Measurements from ENCODE around the gene SH2D1A. TPM values are rescaled to one million over a fixed set of nuclear protein-coding genes. Genes with fewer than 3 reads are reported as not detected.
"Not testable (repeated sequence)": the region's sequence is repeated elsewhere in the genome, so short reads cannot be mapped to it uniquely, and the experiment has no call there.

SH2D1A gene
- total RNA-seq, result 218 TPM
- 81.1 TPM for polyA plus RNA-seq
- long read RNA-seq, donor 1, transcript SH2D1A-202 (4 exons, 2,450 nt), result major isoform, 35 of 36 reads
- long read RNA-seq, donor 1, partial matches to known transcripts, result 0 of 36 reads
- long read RNA-seq, donor 1, other reads (novel, unspliced or antisense), result 0 of 36 reads
- long read RNA-seq, donor 2, transcript SH2D1A-202 (4 exons, 2,450 nt), result major isoform, 349 of 570 reads
- long read RNA-seq, donor 2, transcript SH2D1A-201 (4 exons, 593 nt), result minor isoform, 11 of 570 reads
- long read RNA-seq, donor 2, partial matches to known transcripts, result 174 of 570 reads
- long read RNA-seq, donor 2, other reads (novel, unspliced or antisense), result 34 of 570 reads
- long read RNA-seq, donor 3, transcript SH2D1A-202 (4 exons, 2,450 nt), result major isoform, 334 of 612 reads
- long read RNA-seq, donor 3, transcript SH2D1A-201 (4 exons, 593 nt), result minor isoform, 10 of 612 reads
- long read RNA-seq, donor 3, partial matches to known transcripts, result 240 of 612 reads
- long read RNA-seq, donor 3, other reads (novel, unspliced or antisense), result 27 of 612 reads
- long read RNA-seq, donor 4, transcript SH2D1A-202 (4 exons, 2,450 nt), result major isoform, 72 of 99 reads
- long read RNA-seq, donor 4, partial matches to known transcripts, result 17 of 99 reads
- long read RNA-seq, donor 4, other reads (novel, unspliced or antisense), result 7 of 99 reads
- long read RNA-seq, donor 5, transcript SH2D1A-202 (4 exons, 2,450 nt), result major isoform, 288 of 397 reads
- long read RNA-seq, donor 5, transcript SH2D1A-201 (4 exons, 593 nt), result minor isoform, 7 of 397 reads
- long read RNA-seq, donor 5, partial matches to known transcripts, result 72 of 397 reads
- long read RNA-seq, donor 5, other reads (novel, unspliced or antisense), result 29 of 397 reads
- long read RNA-seq, donor 6, transcript SH2D1A-202 (4 exons, 2,450 nt), result major isoform, 182 of 230 reads
- long read RNA-seq, donor 6, partial matches to known transcripts, result 30 of 230 reads
- long read RNA-seq, donor 6, other reads (novel, unspliced or antisense), result 15 of 230 reads
- long read RNA-seq, donor 7, transcript SH2D1A-201 (4 exons, 593 nt), result minor isoform, 8 of 557 reads
- long read RNA-seq, donor 7, transcript SH2D1A-202 (4 exons, 2,450 nt), result major isoform, 317 of 557 reads
- long read RNA-seq, donor 7, partial matches to known transcripts, result 211 of 557 reads
- long read RNA-seq, donor 7, other reads (novel, unspliced or antisense), result 18 of 557 reads
- long read RNA-seq, donor 8, transcript SH2D1A-202 (4 exons, 2,450 nt), result major isoform, 76 of 79 reads
- long read RNA-seq, donor 8, partial matches to known transcripts, result 0 of 79 reads
- long read RNA-seq, donor 8, other reads (novel, unspliced or antisense), result 0 of 79 reads
- long read RNA-seq, donor 9, transcript SH2D1A-202 (4 exons, 2,450 nt), result major isoform, 152 of 203 reads
- long read RNA-seq, donor 9, transcript SH2D1A-201 (4 exons, 593 nt), result minor isoform, 10 of 203 reads
- long read RNA-seq, donor 9, partial matches to known transcripts, result 34 of 203 reads
- long read RNA-seq, donor 9, other reads (novel, unspliced or antisense), result 7 of 203 reads
- long read RNA-seq, donor 10, transcript SH2D1A-202 (4 exons, 2,450 nt), result major isoform, 148 of 186 reads
- long read RNA-seq, donor 10, partial matches to known transcripts, result 24 of 186 reads
- long read RNA-seq, donor 10, other reads (novel, unspliced or antisense), result 10 of 186 reads

DNA sequence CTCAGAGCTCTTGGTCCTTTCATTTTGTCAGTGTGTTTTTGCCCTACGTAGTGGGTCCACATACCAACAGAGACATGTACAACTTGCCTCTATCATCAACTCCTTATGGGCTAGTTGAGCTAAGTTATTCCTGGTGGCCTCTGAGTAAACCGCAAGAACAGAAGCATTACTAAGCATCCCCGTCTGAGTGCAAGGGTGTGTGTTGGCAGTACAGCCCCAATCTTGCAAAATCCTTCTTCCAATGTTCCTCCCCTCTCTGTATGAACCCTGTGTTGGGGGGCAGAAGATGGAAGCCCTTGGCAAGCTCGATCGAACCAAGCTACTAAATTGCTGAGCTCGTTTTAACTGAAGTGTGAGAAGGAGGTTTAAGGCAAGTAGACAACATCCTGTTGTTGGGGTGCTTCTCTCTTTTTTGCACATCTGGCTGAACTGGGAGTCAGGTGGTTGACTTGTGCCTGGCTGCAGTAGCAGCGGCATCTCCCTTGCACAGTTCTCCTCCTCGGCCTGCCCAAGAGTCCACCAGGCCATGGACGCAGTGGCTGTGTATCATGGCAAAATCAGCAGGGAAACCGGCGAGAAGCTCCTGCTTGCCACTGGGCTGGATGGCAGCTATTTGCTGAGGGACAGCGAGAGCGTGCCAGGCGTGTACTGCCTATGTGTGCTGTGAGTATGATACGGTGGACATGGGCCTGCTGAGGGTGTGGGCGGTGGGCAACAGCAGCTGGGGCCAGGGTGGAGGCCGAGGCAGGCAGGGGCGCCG is at the start of gene SH2D1A:
Gene SH2D1A (plus strand): TSS at position 447 of the 760 bp plus-strand sequence. CDS start 80 bp downstream, at position 527.
- Histone ChIP-seq H3K4me3 (ENCODE audit: low read length in 2 of 2) (peak within 1 kb of the TSS; percentile 73 to 76), H3K27ac (ENCODE audit: low read depth in 1 of 2, low read length in 1 of 2) (peak within 1 kb of the TSS; percentile 87 to 93), H3K27me3 (ENCODE audit: control insufficient read depth in 2 of 2, insufficient read depth in 1 of 2, low read length in 1 of 2) (no peaks in the 10 kb centered on the region), H3K36me3 (ENCODE audit: control insufficient read depth in 2 of 2, insufficient read depth in 2 of 2, low read length in 1 of 2) (no peaks in the 10 kb centered on the region), H3K9me3 (ENCODE audit: control insufficient read depth in 2 of 2, insufficient read depth in 1 of 2, low read length in 1 of 2) (peaks cover 0 to 3% of the 10 kb centered on the region in 2 donors), H3K4me1 (ENCODE audit: control insufficient read depth in 2 of 2, insufficient read depth in 2 of 2, low read length in 2 of 2) (peaks cover 10 to 36% of the 10 kb centered on the region in 2 donors)
- WGBS, result 19% methylated on average over 19 of the region's 19 CpGs
- DNase-seq (ENCODE audit: low read depth in 6 of 9, low spot score in 9 of 9), result peak in 6 of 9 donors; percentile 49 to 87 (median 72)

GRCh38 chrX:124299323-124299722 is 47.0 kb upstream of the SH2D1A start:
- WGBS, result 97% methylated on average over 4 of the region's 4 CpGs
- DNase-seq (ENCODE audit: low read depth in 6 of 9, low spot score in 9 of 9); H3K36me3 ChIP-seq (ENCODE audit: control insufficient read depth in 2 of 2, insufficient read depth in 2 of 2, low read length in 1 of 2): not testable (repeated sequence)

DNA sequence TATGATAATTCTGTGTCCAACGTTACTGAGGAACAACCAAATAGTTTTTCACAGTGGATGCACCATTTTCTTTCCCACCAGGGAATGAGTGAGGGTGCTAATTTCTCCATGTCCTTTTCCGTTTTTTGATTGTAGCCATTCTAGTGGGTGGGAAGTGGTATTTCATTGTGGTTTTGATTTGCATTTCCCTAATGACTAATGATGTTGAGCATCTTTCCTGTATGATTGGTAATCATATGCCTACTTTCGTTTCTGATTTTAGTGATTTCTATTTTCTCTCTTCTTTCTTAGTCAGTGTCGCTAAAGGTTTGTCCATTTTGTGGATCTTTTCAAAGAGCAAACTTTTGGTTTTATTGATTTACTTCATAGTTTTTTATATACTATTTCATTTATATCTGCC is 46.0 kb upstream of the SH2D1A start:
- no peak for DNase-seq (ENCODE audit: low read depth in 6 of 9, low spot score in 9 of 9)
- Histone ChIP-seq H3K36me3 (ENCODE audit: control insufficient read depth in 2 of 2, insufficient read depth in 2 of 2, low read length in 1 of 2) (no peaks in the 10 kb centered on the region), H3K4me3 (ENCODE audit: low read length in 2 of 2) (no peak overlapping the region), H3K27ac (ENCODE audit: low read depth in 1 of 2, low read length in 1 of 2) (no peak overlapping the region), H3K4me1 (ENCODE audit: control insufficient read depth in 2 of 2, insufficient read depth in 2 of 2, low read length in 2 of 2) (no peaks in the 10 kb centered on the region), H3K27me3 (ENCODE audit: control insufficient read depth in 2 of 2, insufficient read depth in 1 of 2, low read length in 1 of 2) (no peaks in the 10 kb centered on the region), H3K9me3 (ENCODE audit: control insufficient read depth in 2 of 2, insufficient read depth in 1 of 2, low read length in 1 of 2) (no peaks in the 10 kb centered on the region)
- 91% methylated on average over 4 of the region's 4 CpGs for WGBS

More at GRCh38 chrX:124299323-124299722, 47.0 kb upstream of the SH2D1A start:
- H3K4me1 ChIP-seq (ENCODE audit: control insufficient read depth in 2 of 2, insufficient read depth in 2 of 2, low read length in 2 of 2); H3K4me3 ChIP-seq (ENCODE audit: low read length in 2 of 2); H3K9me3 ChIP-seq (ENCODE audit: control insufficient read depth in 2 of 2, insufficient read depth in 1 of 2, low read length in 1 of 2); H3K27ac ChIP-seq (ENCODE audit: low read depth in 1 of 2, low read length in 1 of 2); H3K27me3 ChIP-seq (ENCODE audit: control insufficient read depth in 2 of 2, insufficient read depth in 1 of 2, low read length in 1 of 2): not testable (repeated sequence)

GRCh38 chrX:124307253-124307907 is 39.0 kb upstream of the SH2D1A start:
- Histone ChIP-seq H3K27ac (ENCODE audit: low read depth in 1 of 2, low read length in 1 of 2) (no peak overlapping the region), H3K36me3 (ENCODE audit: control insufficient read depth in 2 of 2, insufficient read depth in 2 of 2, low read length in 1 of 2) (no peaks in the 10 kb centered on the region), H3K4me3 (ENCODE audit: low read length in 2 of 2) (no peak overlapping the region), H3K27me3 (ENCODE audit: control insufficient read depth in 2 of 2, insufficient read depth in 1 of 2, low read length in 1 of 2) (no peaks in the 10 kb centered on the region), H3K9me3 (ENCODE audit: control insufficient read depth in 2 of 2, insufficient read depth in 1 of 2, low read length in 1 of 2) (no peaks in the 10 kb centered on the region), H3K4me1 (ENCODE audit: control insufficient read depth in 2 of 2, insufficient read depth in 2 of 2, low read length in 2 of 2) (no peaks in the 10 kb centered on the region)
- WGBS, result 94% methylated on average over 2 of the region's 2 CpGs
- no peak for DNase-seq (ENCODE audit: low read depth in 6 of 9, low spot score in 9 of 9)

DNA sequence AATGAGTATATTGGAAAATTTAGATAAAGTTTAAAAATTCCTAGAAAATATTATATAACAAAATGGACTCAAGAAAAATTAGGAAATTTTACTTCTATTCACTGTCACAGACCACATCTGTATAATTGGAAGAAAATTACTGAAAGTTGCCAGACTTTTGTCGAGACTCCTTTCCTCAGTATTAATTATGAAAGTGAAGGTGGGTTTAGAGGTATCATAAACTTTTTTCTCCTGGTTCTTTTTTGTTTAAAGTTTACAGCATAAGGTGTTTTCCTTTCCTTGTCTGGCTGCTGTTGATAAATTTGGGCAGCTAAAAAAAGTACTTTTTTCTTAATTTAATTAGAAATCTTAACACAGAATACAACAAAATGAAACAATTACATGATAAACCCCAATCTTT is 20.6 kb upstream of the SH2D1A start:
- Histone ChIP-seq H3K4me1 (ENCODE audit: control insufficient read depth in 2 of 2, insufficient read depth in 2 of 2, low read length in 2 of 2) (no peaks in the 10 kb centered on the region), H3K9me3 (ENCODE audit: control insufficient read depth in 2 of 2, insufficient read depth in 1 of 2, low read length in 1 of 2) (no peaks in the 10 kb centered on the region), H3K4me3 (ENCODE audit: low read length in 2 of 2) (no peak overlapping the region), H3K27ac (ENCODE audit: low read depth in 1 of 2, low read length in 1 of 2) (no peak overlapping the region), H3K36me3 (ENCODE audit: control insufficient read depth in 2 of 2, insufficient read depth in 2 of 2, low read length in 1 of 2) (no peaks in the 10 kb centered on the region), H3K27me3 (ENCODE audit: control insufficient read depth in 2 of 2, insufficient read depth in 1 of 2, low read length in 1 of 2) (no peaks in the 10 kb centered on the region)
- DNase-seq (ENCODE audit: low read depth in 6 of 9, low spot score in 9 of 9), result no peak
- WGBS, result 46% methylated on average over 1 of the region's 1 CpG

DNA sequence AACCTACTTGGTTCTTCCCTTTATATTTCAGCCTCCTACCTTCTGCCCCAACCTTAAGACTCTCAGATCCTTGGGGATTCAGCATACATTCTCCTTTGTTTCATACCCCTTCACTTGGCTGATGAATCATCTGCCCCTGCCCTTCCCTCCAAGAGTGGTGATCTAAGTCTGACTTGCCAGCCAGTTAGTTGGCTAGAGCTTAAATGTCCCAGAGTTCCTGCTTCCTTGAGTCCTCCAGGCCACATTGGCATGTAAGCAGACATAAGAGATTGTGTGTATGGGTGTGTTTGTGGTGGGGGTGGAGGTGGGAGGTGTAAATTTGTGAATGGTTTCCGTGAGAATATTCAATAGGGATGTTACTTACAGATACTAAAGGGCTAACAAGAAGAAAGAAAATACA is 17.6 kb upstream of the SH2D1A start:
- Histone ChIP-seq H3K36me3 (ENCODE audit: control insufficient read depth in 2 of 2, insufficient read depth in 2 of 2, low read length in 1 of 2) (no peaks in the 10 kb centered on the region), H3K4me1 (ENCODE audit: control insufficient read depth in 2 of 2, insufficient read depth in 2 of 2, low read length in 2 of 2) (peaks cover 0 to 6% of the 10 kb centered on the region in 2 donors), H3K27me3 (ENCODE audit: control insufficient read depth in 2 of 2, insufficient read depth in 1 of 2, low read length in 1 of 2) (no peaks in the 10 kb centered on the region), H3K27ac (ENCODE audit: low read depth in 1 of 2, low read length in 1 of 2) (no peak overlapping the region), H3K9me3 (ENCODE audit: control insufficient read depth in 2 of 2, insufficient read depth in 1 of 2, low read length in 1 of 2) (peaks cover 0 to 8% of the 10 kb centered on the region in 2 donors), H3K4me3 (ENCODE audit: low read length in 2 of 2) (no peak overlapping the region)
- WGBS, result 100% methylated on average over 1 of the region's 1 CpG
- DNase-seq (ENCODE audit: low read depth in 6 of 9, low spot score in 9 of 9), result no peak

- no peak for DNase-seq (ENCODE audit: low read depth in 6 of 9, low spot score in 9 of 9)
- Histone ChIP-seq H3K9me3 (ENCODE audit: control insufficient read depth in 2 of 2, insufficient read depth in 1 of 2, low read length in 1 of 2) (peaks cover 0 to 8% of the 10 kb centered on the region in 2 donors), H3K4me3 (ENCODE audit: low read length in 2 of 2) (no peak within 1 kb of the TSS), H3K27ac (ENCODE audit: low read depth in 1 of 2, low read length in 1 of 2) (no peak within 1 kb of the TSS), H3K4me1 (ENCODE audit: control insufficient read depth in 2 of 2, insufficient read depth in 2 of 2, low read length in 2 of 2) (peaks cover 3 to 19% of the 10 kb centered on the region in 2 donors), H3K36me3 (ENCODE audit: control insufficient read depth in 2 of 2, insufficient read depth in 2 of 2, low read length in 1 of 2) (no peaks in the 10 kb centered on the region), H3K27me3 (ENCODE audit: control insufficient read depth in 2 of 2, insufficient read depth in 1 of 2, low read length in 1 of 2) (no peaks in the 10 kb centered on the region)
- 94% methylated on average over 54 of the region's 57 CpGs for WGBS
Observed at GRCh38 chrX:124332481-124333424, 13.6 kb upstream of the SH2D1A start, which contains the start of gene TEX13D. Gene TEX13D (plus strand): TSS chrX:124332660. CDS start chrX:124332918, 258 bp downstream.

All from thymus (tissue), 14 donors.